IPS-NIHi11 (cell line): ENCODE measurements around the gene FUT7.
A peak's percentile ranks its signal among the peaks of the same experiment; 100 is the strongest.

ENCODE experiments used
- DNase-seq: peaks from one replicate; pipeline ENCODE4 v3.0.0; 2012; ENCODE audit warnings: mixed read lengths, low spot score

FUT7 gene

GRCh38 chr9:137001857-137002645, 29.8 kb downstream of the FUT7 start:
- peak; percentile 3 for DNase-seq

GRCh38 chr9:137000177-137000930, 31.5 kb downstream of the FUT7 start:
- no peak for DNase-seq

- no peak for DNase-seq
Observed at GRCh38 chr9:136997830-136998234, 34.1 kb downstream of the FUT7 start.

GRCh38 chr9:136997371-136997770, 34.5 kb downstream of the FUT7 start:
- DNase-seq, result no peak

- DNase-seq, result peak; percentile 78
Observed at GRCh38 chr9:136996361-136997292, 35.3 kb downstream of the FUT7 start, which contains the start of gene CLIC3. Gene CLIC3, minus strand, starts transcription at chr9:136996568. Its CDS starts 25 bp downstream, at chr9:136996543.

- no peak for DNase-seq
Observed at GRCh38 chr9:136995772-136996311, 36.0 kb downstream of the FUT7 start.

- DNase-seq, result no peak
Observed at GRCh38 chr9:136995362-136995761, 36.5 kb downstream of the FUT7 start.

- peak; percentile 80 for DNase-seq
Observed at GRCh38 chr9:136994888-136995230, 37.0 kb downstream of the FUT7 start.

GRCh38 chr9:136994180-136994887, 37.6 kb downstream of the FUT7 start:
- no peak for DNase-seq

GRCh38 chr9:136992819-136993369, 39.0 kb downstream of the FUT7 start:
- no peak for DNase-seq

- peak; percentile 99 for DNase-seq
Observed at GRCh38 chr9:136991993-136992818, 39.7 kb downstream of the FUT7 start, which contains the start of gene PAXX. Gene PAXX, plus strand, starts transcription at chr9:136992422. Its CDS starts 22 bp downstream, at chr9:136992444.

GRCh38 chr9:136990242-136990911, 41.5 kb downstream of the FUT7 start:
- DNase-seq, result no peak

- DNase-seq, result no peak
Observed at GRCh38 chr9:136988872-136989271, 43.0 kb downstream of the FUT7 start.

GRCh38 chr9:136985853-136986252, 46.0 kb downstream of the FUT7 start:
- DNase-seq, result no peak

GRCh38 chr9:136985027-136985602, 46.8 kb downstream of the FUT7 start:
- no peak for DNase-seq

- no peak for DNase-seq
Observed at GRCh38 chr9:136984464-136985026, 47.3 kb downstream of the FUT7 start.

- no peak for DNase-seq
Observed at GRCh38 chr9:136983656-136984314, 48.1 kb downstream of the FUT7 start.

- no peak for DNase-seq
Observed at GRCh38 chr9:136983167-136983566, 48.7 kb downstream of the FUT7 start.
